ENCODE measurements around the gene RNF40.
A peak's percentile ranks its signal among the peaks of the same experiment; 100 is the strongest.

RNF40 gene

DNA sequence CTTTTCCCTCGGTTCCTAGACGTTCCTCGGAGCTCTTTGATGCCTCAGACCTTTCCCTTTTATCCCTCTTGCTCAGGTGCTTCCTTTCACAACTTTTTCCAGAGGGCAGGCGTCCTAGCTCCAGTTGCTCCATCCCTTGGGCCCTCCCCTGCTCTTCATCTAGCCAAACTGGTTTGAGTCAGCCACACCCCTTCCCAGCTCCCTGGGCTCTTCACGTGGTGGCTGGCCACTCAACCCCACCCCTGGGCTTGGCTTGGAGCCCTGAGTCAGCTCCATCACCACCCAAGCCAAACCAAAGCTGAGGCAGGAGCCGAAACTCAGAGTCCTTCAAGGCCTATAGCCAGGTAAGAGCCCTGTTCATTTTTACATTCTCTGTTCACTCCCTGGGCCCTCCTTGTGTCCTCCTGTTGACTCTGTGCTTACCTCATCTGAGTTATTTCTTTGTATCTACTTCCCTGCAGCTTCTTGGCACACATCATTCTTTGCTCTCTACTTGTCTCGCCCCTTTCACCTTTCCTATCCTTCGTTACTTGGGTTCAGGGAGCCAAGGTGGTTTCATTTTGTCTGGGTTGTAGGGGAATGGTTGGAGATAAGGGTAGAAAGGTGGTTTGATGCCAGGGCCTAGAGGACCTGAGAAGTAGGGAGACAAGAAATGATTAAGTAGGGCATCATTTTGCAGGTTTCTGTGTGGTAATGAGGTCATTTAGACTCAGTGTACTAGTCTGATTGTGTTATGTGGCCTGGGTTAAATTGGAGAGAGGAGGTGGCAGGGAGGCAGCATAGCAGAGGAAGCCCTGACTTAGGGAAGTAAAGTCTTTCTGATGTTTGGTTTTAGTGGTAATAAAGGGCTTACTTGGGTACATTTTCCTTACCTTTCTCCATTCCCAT, 21.5 kb upstream of the RNF40 start:
- no peak for DNase-seq

DNA sequence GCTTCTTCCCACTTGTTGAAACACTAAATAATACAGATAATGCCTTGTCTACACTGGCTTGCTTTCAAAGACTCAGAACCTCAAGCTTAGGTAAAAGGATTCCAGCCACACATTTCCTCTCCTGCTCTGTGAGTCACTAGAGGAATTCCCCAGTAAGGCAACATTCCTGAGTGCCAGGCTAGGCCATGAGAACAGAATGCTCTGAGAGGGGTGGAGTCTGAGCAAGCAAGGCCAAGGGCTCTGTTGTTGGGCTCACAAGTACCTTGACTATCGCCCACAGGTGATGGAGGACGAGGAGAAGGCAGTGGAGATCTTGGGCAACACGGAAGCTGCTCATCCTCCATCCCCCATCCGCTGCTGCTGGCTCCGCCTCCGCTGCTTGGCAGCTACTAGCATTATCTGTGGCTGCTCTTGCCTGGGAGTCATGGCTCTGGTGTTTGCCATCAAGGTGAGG, 20.6 kb upstream of the RNF40 start:
- DNase-seq = no peak

DNA sequence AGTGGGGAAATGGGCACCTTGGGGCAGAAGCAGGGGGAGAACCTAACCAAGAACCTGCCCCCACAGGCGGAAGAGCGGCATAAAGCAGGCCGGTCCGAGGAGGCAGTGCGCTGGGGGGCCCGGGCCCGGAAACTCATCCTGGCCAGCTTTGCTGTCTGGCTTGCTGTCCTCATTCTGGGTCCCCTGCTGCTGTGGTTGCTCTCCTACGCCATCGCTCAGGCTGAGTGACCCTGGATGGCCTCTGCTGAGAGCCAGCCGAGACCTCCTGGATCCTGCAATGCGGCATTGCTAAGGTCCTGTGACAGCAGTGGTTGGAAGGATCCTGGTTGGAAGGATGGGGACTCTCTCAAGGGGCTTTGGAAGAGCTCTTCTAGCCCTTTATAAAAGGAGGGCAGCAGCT, 18.4 kb upstream of the RNF40 start:
- no peak for DNase-seq

DNA sequence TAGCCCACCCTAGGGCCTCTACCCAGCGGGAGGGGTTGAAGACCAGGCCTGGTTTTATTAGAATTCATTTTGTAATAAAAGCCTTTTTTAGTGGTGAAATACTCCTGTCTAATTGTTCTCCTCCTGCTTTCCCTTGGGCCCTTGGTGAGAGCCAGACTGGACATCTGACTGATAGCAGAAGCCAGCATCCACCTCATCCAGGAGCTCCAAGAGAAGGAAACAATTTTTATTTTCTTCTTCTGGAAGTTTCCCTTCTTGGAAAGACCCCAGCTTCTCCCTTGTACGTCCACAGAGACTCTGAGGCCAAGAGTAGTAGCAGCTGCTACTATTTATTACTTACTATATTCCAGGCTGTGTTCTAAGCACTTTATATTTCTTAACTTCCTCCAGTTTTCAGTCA, 17.9 kb upstream of the RNF40 start:
- no peak for DNase-seq

DNA sequence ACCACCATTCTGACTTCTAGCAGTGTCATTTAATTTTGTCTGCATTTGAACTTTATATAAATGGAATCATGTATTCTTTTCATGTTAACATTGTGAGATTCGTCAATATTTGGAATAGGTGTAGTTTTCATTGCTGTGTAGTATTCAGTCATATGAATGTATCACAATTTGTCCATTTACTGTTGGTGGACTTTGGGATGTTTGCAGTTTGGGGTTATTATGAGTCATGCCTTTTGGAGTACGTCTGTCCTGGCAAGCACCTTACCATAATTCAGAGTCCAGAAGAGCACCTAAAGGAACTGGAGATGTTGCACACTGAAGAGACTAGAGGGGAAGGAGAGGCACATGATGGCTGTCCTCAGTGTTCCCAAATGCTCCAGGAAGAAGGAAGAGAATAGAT, 17.0 kb upstream of the RNF40 start:
- DNase-seq = no peak

DNA sequence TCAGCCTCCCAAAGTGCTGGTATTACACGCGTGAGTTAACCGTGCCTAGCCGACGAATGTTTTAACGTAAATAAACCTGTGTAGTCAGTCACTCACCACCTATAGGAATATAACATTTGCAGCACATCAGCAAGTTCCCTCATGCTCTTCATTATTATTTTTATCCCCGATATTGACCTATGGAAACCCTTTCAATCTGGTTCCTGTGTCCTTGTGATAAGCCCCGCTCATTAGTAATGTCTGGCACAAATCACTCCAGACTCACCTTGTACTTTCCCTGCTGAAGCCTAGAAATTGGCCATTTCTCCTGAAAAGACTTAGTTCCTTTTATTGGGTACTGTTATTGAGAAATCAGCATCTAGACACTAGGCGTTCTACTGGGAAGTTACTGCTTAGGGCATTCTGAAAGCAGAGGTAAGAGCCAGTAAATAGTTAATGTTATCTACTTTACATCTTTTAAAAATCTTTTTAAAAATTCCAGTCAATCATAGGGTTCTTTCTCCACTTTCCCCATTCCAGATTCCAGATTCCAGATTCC, 15.4 kb upstream of the RNF40 start:
- no peak for DNase-seq

DNA sequence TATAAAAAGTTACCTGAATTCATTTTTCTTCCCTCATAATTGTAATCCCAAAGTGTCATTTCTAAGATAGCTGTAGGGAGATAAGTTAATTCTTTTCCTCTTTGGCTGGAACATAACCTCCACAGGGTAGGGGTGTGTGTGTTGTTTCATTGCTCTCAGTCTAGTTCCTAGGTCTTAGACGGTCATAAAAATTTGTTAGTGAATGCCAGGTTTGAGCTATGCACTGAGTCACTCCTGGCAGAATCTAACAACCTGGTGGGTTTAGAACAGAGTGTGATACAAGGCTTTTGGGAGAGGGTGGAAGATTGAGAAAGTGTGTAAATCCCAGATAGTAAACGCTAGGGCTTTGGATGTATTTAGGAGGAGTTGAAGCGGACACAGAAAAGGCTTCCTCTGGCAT, 14.8 kb upstream of the RNF40 start:
- no peak for DNase-seq

DNA sequence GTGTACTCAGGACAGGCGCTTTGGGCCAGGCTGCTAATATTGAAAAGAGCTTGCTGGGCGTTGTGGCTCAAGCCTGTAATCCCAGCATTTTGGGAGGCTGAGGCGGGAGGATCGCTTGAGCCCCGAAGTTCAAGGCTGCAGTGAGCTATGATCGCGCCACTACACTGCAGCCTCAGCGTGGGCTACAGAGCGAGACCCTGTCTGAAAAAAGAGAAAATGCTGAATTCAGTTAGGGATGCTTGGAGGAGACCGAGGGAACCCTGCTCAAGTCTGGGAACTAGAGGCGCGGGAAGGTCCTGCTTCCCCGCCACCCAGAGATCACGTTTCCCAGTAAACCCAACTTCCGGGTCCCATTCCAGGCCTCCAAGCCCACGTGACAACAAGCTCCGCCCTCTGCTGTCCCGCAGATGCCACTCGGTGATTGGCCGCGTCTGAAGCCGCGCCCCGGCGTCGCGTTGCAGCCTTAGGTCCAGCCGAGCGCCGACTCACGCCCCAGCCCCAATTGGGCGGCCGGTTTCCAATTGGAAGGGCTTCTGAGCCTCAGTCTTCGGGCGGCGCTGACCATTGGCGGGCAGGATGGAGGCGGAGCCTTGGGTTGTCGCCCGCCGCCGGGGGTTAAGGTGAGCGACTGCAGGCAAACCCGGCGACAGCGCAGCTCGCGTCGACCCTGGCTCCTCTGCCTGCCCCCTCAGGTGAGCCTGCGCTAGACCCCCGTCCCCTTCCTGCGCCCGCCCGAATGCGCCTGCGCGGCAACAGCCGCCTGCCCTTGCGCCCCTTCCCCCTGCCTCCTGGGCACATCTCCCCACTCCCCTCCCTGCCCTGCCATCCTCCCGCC, 14.1 kb upstream of the RNF40 start, which contains the start of gene PHKG2:
Gene PHKG2, plus strand, starts transcription at position 627 of the 835 bp plus-strand sequence. CDS start 396 bp downstream, outside the sequence.
- peak; percentile 99 for DNase-seq

DNA sequence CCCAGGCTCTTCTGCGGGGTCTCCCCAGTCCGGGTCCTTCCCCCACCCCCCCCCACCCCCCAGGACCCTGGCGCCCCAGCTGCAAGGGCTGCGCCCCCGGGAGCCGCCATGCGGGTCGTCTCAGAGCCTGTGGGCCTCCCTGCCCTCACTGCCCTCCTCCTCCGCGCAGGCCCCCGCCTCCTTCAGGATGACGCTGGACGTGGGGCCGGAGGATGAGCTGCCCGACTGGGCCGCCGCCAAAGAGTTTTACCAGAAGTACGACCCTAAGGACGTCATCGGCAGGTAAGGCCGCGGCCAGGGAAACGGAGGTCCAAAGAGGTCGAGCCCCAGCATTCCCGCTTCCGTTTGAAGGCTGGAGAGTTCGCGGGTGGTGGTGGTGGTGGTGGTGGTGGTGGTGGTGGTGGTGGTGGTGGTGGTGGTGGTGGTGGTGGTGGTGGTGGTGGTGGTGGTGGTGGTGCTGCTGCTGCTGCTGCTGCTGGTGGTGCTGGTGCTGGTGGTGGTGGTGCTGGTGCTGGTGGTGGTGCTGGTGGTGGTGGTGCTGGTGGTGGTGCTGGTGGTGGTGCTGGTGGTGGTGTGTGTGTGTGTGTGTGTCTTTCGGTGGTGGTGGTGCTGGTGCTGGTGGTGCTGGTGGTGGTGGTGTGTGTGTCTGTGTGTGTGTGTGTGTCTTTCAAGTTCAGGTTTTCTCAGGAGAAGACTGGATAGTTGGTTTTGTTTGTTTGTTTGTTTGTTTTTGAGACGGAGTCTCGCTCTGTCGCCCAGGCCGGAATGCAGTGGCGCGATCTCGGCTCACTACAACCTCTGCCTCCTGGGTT, 13.3 kb upstream of the RNF40 start:
- DNase-seq = peak; percentile 43

DNA sequence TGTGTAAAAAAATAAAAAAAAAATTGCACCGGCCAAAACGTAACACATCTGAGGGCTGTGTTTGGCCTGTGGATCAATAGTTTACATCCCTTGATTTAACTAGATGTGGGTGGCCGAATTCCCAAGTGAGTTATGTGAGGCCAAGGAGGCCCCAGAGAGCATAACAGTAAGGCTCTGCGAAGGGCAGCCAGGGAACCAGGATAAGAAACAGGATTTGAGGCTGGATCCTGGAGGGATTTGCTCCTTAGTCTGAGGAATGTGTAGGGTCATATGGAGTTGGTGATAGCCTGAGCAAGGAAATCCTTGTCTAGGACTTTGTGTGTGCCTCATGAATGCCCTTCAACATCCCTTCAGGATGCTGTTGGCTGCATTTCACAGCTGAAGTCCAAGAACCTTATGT, 11.9 kb upstream of the RNF40 start:
- DNase-seq = no peak

DNA sequence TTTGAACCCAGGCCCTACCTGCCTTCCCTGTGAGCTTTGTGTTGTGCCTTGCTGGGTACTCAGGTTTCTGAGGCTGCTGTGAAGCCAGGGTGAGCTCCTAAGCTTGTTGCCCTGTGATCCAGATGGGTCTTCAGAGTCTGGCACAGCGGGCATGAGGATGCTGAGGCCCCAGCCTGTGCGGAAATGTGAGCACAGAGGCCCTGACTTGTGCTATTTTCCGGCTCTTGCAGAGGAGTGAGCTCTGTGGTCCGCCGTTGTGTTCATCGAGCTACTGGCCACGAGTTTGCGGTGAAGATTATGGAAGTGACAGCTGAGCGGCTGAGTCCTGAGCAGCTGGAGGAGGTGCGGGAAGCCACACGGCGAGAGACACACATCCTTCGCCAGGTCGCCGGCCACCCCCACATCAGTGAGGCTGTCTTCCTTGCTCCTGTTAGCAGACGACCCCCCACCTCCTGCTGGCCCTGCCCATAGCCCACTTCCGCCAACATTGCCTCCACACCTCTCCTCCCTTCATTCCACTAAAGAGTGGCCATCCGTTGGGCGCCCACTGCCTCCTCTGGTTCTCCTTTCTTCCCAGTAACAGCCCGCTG, 11.2 kb upstream of the RNF40 start:
- no peak for DNase-seq

DNA sequence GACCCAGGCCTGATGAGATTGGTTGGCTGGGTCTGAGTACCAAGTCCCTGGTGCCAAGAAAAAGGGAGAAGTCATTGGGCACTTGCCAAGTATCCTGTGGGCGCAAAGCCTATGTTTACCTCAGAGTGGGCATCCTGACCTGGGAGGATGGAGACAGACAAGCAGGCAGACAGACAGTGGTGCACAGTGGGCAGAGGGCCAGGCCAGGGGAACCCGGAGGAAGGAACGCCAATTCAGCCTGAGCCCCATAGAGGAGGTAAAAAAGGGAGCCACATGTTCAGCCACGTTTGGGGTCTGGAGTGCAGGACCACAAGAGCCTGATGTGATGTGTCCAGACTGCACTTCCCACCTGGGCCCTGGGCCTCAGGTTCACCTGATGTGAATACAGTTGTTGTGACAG, 8.5 kb upstream of the RNF40 start:
- no peak for DNase-seq

DNA sequence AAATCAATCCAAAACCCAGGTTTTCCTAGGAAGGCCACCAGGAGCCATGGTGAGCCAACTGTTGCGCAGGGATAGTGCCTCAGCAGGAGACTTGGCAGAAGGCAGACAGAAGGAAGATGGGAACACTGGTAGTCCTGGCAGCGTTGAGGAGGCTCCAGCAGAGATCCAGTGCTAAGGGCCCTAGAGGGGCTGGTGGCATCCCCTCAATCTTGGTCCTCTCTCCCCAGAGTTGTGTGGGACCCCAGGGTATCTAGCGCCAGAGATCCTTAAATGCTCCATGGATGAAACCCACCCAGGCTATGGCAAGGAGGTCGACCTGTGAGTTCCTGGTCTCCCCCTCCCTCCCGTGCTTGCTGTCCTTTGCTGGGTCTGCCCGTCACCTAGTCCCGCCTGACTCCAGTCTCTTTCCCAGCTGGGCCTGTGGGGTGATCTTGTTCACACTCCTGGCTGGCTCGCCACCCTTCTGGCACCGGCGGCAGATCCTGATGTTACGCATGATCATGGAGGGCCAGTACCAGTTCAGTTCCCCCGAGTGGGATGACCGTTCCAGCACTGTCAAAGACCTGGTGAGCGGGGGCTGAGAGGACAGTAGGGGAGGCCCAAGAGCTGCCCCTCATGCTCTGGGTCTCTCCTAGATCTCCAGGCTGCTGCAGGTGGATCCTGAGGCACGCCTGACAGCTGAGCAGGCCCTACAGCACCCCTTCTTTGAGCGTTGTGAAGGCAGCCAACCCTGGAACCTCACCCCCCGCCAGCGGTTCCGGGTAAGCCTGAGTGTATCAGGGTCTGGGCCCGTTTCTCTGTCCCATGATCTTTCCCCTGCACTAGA, 6.0 kb upstream of the RNF40 start:
- no peak for DNase-seq

DNA sequence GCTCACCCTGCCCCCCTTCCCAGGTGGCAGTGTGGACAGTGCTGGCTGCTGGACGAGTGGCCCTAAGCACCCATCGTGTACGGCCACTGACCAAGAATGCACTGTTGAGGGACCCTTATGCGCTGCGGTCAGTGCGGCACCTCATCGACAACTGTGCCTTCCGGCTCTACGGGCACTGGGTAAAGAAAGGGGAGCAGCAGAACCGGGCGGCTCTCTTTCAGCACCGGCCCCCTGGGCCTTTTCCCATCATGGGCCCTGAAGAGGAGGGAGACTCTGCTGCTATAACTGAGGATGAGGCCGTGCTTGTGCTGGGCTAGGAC, 5.4 kb upstream of the RNF40 start:
- DNase-seq = no peak

DNA sequence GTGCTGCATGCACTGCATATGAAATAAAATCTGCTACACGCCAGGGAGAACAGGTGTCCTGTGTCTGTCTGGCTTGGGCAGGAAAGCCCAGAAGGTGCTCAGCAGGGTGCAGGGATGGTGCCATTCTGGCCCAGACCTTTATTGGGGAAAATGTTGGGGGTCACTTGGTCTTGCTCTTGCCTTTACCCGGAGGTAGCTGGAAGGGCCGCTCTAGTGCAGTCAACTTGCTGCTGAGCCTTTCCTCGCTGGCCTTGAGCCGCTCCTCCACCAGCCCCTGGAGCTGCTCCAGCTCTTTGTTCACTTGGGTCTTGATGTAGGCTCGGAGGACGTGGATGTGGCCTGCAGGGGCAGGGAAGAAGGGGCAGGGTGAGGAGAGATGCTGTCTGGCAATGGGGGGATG, 4.8 kb upstream of the RNF40 start:
- no peak for DNase-seq

DNA sequence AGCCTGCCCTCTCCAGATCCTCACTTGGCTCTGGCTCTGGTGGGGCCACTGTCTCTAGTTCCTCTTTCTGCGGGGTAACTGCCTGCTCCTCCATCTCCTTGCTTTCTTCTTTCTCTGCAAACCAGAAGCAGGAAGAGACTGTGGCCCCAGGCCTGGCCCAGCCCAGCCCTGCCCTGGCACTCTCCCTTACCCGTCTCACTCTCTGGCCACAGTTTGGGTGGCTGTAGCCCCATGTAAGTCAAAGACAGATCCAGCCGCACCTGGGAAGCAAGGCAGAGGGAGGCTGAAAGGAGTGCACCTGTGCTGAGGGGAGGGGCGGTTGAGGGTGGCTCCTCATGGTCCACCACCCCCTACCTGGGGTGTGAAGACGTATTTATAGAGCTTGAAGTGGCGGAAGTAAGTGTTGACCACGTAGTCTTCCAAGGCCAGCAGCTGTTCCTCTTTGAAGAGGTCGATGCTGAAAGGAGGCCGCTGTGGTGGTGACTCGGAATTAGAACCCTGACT, 3.1 kb upstream of the RNF40 start:
- no peak for DNase-seq

DNA sequence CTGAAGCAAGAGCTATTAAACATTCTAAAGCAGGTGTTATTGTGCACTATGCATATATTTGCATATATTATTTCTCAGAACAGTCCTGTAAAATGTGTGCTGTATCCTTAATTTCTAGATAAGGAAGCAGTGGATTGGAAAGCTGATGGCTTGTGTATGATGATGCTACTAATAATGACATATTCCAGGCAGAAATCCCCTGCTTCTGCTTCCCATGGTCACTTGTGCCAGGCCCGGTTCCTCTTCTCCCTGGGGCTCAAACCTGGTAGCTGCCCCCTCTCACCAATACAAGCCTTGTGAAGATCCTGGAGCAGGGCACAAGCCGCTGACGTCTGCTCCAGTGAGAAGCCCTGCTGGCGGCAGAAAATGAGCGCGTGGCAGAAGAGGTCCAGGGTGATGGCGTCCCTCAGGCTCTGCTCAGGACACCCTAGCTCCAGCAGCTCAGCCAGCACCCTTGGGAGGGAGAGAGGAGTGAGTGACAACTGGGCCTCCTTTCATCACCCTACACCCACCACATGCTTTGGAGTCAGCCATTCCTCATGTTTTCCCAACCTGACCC, 2.0 kb upstream of the RNF40 start:
- DNase-seq = no peak

DNA sequence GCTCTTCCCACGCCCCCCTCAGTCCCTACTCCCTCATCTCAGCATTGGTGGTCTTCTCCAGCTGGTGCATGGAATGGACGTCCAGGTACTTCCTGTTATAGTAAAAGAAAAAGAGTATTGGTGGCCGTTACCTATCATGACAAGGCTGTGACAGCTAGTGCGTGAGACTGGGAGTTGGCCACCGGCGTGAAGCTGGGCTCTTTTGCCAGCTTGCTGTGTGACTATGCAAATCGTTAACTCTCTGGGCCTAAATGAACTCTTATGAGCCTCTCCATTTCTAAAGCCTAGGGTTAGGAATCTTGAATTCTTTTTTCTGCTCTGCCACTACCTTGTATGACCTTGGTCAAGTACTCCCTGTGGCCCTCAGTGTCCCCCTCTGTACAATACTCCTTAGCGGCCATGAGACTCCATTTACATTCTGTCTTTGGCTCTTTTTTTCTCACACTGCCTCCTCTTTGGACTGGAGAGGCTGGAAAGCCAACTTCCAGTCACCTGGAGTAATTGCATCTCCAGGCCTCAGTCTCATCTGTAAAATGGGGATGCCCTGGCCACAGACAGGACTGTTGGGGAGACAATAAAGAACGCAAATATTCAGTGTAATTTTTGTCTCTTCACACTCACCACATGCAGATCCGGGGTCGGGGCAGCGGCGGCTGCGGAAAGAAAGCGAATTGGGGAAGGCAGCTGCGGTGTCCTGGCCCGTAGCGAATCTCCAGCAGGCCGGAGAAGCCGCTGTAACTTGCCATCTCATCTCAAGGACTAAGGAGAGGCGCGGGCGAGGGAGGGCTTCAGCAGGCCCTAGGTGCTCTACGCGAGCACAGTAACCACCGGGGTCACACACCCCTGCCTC, 1.3 kb upstream of the RNF40 start:
- no peak for DNase-seq

DNA sequence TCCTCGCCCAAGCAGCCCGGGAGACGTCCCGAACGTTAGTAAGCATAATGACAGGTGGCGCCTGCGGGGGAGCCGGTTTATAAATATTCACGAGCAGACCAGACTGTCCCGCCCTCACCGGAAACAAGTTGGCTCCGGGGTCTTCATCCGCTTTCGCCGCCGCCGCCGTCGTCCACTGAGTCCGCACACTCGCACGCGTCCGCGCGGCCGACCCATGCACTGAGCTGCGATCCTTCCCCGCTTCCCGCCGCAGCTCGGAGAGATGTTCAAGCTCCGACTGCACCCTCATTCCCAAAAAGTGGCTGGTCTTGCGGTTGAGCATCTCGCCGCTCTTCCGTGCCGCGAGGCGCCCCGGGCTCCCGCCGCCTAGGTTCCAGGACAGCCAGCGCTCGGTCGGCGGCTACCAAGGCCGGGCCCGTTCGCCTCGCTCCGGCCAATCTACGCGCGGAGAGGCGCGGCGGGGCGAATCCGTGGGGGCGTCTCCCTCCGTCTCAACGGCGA, 645 bp upstream of the RNF40 start:
- peak; percentile 54 for DNase-seq
